Measurements from ENCODE around the gene CYP3A7.
"Not testable (repeated sequence)": the region's sequence is repeated elsewhere in the genome, so short reads cannot be mapped to it uniquely, and the experiment has no call there.

CYP3A7 gene

DNA sequence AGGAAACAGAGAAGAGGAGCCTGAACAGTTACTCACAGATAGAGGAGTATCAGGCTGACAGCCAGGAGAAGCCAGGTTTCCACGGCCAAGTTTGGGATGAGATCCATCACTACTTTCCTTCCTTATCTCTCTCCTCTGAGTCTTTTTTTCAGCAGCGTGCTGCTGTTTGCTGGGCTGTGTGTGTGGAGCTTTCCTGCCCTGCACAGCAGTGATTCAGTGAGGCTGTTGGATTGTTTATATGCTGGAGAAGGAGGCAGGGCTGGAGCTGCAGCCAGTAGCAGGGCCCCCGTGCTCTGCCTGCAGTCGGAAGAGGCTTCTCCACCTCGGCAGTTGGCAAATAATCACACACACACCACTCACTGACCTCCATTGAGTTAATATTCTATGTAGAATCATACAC, at the start of gene CYP3A7:
Gene CYP3A7 (minus strand): TSS at position 210 of the 400 bp plus-strand sequence. CDS start 103 bp downstream, at position 107.
- no peak for DNase-seq (ENCODE audit: low read depth)

DNA sequence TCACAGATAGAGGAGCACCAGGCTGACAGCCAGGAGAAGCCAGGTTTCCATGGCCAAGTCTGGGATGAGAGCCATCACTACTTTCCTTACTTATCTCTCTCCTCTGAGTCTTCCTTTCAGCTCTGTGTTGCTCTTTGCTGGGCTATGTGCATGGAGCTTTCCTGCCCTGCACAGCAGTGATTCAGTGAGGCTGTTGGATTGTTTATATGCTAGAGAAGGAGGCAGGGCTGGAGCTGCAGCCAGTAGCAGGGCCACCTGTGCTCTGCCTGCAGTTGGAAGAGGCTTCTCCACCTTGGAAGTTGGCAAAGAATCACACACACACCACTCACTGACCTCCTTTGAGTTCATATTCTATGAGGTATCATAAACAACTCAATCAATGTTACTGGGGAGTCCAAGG, 49.0 kb upstream of the CYP3A7 start, which contains the start of gene CYP3A4:
Gene CYP3A4 (minus strand): TSS at position 178 of the 400 bp plus-strand sequence. CDS start 103 bp downstream, at position 75.
- no peak for DNase-seq (ENCODE audit: low read depth)

DNA sequence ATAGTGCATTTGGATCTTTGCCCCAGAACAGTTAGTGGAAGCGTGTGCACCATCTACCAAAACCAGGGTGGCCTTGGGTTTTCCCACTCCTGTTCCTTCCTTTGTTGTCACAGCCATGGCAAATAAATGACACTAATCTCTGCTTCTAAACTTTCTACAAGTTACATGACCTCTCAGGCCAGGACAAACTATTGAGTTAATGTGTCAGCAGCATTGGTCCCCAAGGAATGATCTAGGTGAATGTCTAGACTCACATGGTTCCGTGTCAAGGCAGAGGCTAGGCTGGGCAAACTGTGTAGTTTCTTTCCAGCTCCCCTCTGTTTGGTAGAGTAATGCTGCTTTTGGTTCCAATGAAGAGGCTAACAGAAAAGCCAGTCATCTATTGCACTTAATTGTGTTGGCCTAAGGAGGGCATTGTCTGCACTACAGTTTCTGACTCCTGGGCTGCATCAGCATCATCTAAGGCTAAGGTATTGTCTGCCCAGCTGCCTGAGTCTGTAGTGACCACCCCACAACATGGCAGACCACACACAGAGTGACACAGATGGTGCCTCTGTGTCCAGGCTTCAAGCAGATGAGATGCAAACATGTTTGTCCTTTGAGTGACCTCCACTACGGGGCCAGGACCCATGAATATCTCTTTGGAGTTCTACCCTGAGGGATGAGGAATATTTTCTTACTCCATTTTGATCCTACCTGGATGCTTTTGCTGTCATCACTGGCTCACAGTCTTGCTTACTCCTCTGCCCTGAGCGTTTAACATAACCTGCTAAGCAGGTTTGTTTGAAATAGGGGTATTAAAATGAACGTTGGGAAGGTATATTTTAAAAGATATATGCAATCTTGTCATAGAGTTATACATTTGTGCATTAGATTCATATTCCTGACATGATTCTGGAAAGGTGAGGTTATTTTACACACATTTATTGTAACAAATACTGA, 47.3 kb upstream of the CYP3A7 start:
- DNase-seq (ENCODE audit: low read depth) = no peak

DNA sequence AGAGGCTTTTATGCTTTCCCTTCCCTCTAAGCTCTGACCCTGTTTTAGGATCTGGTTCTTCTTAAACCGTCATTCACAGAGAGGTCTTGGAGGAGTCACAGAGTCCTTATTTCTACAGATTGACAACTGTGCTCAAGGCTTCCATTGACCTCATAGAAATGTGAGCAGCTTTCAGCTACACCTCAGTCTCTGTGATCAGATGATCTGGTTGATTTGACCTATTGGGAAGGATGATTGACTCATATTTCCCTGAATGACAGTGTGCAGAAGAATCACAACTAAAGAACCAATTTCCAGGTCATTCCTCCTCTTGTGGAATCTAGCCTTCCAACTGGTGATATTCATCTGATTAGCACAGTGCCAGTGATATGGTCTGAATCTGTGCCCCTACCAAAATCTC, 45.6 kb upstream of the CYP3A7 start:
- DNase-seq (ENCODE audit: low read depth) = no peak

DNA sequence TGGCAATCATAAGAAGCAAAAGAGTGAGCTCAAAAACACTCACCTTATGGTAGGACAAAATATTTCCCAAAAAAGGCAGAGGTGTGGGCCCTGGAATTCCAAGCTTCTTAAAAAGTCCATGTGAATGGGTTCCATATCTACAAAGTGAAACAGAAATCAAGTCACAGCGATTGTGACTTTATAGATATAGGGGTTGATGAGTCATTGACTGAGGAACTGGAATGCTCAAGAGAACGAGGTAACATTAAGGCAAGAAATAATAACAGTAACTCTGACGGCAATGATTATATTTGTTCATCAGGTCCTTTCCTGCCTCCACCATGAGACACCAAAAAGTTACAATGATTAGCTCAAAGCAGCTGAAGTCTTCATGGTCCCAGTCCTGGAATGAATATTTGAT, 45.0 kb upstream of the CYP3A7 start:
- no peak for DNase-seq (ENCODE audit: low read depth)

DNA sequence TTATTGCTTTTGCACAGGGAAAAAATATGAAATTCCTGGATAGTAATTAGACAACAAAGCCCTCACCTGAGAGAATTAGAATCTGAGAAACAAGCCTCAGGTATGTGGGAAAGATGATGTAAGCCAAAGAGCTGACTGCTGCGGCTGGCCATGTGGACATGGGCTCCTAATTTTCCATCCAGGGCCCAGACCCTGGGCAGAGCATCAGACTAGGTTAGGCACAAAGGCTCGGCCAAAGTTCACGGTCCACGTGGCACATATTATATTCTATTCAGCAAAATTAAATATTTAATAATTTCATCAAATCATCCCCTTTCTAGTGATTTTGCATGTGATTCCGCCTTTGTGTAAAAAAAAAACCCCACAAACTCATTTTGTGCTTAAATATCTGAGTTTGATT, 43.9 kb upstream of the CYP3A7 start:
- DNase-seq (ENCODE audit: low read depth) = no peak

DNA sequence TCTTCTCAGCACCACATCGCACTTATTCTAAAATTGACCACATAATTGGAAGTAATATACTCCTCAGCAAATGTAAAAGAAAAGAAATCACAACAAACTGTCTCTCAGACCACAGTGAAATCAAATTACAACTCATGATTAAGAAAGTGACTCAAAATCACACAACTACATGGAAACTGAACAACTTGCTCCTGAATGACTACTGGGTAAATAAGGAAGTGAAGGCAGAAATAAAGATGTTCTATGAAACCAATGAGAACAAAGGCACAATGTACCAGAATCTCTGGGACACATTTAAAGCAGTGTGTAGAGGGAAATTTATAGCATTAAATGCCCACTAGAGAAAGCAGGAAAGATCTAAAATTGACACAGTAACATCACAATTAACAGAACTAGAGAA, 38.4 kb upstream of the CYP3A7 start:
- not testable (repeated sequence) for DNase-seq (ENCODE audit: low read depth)

DNA sequence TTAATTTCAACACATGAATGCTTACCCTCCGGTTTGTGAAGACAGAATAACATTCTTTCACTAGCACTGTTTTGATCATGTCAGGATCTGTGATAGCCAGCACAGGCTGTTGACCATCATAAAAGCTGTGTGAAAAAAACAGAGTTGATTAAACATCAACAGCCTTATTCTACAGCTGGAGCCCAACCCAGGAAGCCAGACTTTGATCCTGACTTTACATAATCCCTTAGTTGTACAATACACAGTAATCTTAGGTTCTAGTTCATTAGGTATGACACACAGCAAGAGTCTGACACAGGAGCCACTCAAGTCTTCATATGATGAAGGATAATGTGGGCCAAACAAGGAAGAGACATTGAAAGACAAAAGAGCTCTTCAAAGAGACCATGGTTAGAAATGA, 37.6 kb upstream of the CYP3A7 start:
- DNase-seq (ENCODE audit: low read depth) = no peak

DNA sequence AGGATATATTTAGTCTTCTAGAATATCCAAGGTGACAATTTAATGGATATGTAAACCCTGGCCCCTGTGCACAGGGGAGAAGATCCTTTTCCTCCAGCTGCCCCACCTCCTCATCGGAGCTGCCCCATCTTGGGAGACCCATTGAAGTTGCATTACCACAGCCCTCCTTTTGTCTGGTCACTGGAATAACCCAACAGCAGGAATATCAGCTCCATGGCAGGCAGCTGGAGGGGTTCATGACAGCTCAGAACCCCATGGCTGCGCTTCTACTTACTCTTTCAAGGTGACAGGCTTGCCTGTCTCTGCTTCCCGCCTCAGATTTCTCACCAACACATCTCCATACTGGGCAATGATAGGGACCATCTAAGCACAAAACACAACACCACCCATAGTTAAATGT, 34.5 kb upstream of the CYP3A7 start:
- not testable (repeated sequence) for DNase-seq (ENCODE audit: low read depth)

DNA sequence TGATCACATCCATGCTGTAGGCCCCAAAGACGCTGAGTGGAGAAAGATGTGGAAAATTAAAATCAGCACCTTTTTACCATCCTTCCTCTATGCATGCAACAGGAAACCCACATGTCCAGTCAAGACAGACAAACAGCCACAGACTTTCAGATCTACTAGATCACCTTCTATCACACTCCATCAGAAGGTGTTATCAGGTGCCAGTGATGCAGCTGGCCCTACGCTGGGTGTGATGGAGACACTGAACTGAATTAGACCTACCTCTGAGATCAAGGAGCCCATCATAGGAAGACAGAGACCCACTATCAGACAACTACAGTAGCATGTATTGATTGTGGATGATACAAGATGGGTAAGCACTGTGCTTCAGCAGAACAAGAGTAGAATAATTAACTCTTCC, 33.5 kb upstream of the CYP3A7 start:
- no peak for DNase-seq (ENCODE audit: low read depth)

DNA sequence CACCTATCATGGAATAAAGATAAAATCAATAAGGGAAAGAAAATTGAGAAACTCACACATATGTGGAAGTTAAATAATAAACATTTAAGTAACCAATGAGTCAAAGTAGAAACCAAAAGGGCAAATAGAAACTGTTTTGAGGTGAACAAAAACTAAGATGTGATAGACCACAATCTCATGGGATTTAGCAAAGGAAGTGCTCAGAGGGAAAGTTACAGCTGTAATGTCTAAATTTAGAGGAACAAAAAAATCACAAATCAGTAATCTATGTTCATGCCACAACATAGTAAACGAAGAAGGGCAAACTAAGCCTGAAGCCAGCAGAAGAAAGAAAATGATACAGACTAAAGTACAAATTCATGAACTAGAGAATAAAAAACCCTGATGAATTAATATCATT, 32.7 kb upstream of the CYP3A7 start:
- no peak for DNase-seq (ENCODE audit: low read depth)

DNA sequence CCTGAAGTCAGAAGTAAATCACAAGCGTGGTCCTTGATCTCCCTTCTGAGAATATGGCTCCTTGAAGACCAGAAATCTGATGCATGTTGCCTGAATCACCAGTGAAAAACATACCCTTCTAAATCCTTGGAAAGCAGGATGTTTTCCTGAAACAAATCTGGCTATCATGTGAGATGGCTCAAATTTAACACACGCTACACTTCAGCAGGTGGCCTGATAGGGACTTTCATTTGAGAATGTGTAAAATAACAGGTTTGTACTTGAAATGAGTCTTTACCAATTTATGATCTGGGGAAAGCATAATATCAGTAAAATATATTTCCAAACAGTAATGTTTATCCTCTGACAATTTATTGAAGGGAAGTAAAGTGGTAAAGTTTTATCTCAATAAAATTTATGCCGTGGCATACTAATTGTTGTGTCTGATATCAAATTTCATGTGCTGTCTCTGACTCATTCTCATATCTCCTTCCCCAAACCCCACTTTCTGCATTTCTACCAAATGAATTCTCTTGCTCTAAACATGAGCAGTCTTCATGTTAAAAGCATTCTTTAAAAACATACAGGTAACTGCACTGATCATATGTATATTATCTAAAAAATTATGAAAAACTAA, 31.6 kb upstream of the CYP3A7 start:
- DNase-seq (ENCODE audit: low read depth) = no peak

DNA sequence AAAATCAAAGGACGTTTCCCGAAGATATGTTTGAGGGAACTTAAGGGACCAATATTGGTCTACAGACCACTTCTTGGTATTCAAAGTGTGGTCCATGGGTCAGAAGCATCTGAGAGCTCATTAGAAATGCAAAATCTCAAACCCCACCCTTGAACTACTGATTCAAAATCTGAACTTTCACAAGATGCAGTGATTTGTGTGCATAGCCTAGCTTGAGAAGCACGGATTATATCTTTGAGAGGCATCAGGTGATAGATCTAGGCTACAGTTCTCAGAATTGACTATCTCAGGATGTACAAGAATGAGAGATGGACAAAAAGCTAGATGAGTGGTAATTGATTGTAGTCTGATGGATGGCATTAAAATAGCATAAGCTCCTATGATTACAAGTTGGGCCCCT, 29.5 kb upstream of the CYP3A7 start:
- DNase-seq (ENCODE audit: low read depth) = no peak

DNA sequence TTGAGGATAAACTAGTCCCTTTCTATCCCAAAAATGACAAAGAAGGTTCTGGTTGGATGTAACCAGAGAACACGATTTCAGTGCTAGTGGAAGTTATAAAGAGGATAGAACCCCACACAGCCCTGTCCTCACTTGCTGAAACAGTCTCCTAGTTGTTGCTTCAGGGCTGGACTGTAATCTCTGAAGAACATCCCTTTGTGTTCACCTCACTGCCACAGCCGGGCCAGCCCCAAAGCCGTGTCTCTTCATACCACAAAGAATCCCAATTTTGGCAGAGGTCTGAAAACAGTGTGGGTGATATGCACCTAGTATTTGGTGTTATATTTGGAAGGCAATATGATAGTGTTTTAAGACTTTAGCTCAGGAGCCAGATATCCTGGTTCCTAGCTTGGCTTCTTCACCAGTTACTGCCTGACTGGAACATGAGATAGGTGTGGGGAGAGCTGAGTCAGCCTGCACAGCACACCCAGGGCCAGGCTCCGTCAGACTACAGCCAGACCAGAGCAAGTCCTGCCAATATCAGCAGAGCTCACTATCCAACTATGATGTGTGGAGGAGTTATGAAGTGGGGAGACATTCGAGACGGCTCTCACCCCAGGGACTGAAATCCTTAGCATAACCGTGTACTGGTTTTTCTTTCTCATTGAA, 27.8 kb upstream of the CYP3A7 start:
- no peak for DNase-seq (ENCODE audit: low read depth)

DNA sequence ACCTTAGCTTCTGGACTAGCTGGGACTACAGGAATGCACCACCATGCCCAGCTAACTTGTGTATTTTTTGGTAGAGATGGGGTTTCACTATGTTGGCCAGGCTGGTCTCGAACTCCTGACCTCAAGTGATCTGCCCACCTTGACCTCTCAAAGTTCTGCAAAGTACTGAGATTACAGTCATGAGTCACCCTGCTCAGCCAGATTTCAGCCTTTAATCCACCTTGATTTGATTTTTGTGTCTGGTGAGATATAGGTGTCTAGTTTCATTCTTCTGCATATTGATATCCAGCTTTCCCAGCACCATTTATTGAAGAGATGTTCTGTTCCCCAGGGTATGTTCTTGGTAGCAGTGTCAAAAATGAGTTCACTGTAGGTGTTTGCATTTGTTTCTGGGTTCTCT, 20.1 kb upstream of the CYP3A7 start:
- DNase-seq (ENCODE audit: low read depth) = no peak

DNA sequence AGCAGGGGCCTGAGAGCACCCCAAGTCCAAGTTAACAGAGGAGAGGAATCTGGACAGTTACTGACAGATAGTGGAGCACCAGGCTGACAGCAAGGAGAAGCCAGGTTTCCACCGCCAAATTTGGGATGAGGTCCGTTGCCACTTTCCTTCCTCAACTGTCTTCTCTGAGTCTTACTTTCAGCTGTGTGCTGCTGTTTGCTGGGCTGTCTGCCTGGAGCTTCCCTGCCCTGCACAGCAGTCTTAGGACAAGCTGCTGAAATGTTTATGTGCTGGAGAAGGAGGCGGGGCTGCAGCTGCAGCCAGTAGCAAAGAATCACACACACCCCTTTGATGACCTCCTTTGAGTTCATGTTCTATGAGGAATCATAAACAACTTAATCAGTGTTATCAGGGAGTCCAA, 17.4 kb upstream of the CYP3A7 start:
- DNase-seq (ENCODE audit: low read depth) = no peak

DNA sequence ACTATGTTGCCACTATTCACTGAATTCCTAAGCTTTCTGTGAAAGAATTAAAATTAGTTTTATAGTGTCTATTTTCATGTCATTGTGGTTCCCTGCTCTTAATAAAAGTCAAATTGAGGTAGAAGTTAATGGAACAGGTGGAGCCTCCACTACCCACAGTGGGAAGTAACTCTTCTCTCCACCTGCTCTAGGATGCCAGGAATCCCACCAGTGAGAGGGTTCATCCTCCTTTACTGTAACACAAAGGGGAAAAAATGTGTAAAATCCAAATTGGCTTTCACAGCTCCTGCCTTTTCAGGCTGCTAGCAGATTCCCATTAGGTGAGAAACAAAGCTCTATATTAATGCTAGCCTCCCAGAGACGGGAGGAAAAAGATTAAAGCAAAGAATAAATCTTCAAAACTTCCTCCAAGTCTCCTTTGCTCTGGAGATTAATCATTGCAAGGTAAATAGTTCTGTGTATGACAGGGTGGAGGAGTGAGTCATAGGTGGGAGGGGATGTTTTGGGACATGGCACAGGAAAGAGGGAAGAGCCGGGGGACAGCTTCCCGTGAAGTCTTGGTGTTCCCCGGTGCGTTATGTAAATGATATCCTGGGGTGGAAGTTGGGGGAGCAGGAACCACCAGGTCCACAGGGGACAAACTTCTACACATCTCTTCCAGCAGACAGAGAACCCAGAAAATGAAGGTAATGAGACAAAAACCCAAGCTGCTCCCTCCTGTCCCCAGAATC, 16.5 kb upstream of the CYP3A7 start:
- not testable (repeated sequence) for DNase-seq (ENCODE audit: low read depth)

DNA sequence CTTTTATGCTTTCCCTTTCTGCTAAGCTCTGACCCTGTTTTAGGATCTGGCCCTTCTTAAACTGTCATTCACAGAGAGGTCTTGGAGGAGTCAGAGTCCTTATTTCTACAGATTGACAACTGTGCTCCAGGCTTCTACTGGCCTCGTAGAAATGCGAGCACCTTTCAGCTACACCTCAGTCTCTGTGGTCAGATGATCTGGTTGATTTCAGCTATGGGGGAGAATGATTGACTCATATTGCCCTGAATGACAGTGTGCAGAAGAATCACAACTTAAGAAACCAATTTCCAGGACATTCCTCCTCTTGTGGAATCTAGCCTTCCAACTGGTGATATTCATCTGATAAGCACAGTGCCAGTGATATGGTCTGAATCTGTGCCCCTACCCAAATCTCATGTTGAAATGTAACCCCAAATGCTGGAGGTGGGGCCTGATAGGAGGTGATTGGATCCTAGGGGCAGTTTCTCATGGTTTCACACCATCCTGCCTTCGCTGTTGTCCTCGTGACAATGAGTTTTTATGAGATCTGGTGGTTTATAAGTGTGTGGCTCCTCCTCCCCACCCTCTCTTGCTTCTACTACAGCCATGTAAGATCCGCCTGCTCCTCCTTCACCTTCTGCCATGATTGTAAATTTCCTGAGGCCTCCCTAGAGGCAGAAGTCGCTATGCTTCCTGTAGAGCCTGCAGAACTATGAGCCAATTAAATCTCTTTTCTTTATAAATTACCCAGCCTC, 14.0 kb upstream of the CYP3A7 start:
- no peak for DNase-seq (ENCODE audit: low read depth)

DNA sequence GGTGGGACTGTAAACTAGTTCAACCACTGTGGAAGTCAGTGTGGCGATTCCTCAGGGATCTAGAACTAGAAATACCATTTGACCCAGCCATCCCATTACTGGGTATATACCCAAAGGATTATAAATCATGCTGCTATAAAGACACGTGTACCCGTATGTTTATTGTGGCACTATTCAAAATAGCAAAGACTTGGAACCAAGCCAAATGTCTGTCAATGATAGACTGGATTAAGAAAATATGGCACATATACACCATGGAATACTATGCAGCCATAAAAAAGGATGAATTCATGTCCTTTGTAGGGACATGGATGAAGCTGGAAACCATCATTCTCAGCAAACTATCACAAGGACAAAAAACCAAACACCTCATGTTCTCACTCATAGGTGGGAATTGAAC, 11.9 kb upstream of the CYP3A7 start:
- DNase-seq (ENCODE audit: low read depth) = not testable (repeated sequence)

DNA sequence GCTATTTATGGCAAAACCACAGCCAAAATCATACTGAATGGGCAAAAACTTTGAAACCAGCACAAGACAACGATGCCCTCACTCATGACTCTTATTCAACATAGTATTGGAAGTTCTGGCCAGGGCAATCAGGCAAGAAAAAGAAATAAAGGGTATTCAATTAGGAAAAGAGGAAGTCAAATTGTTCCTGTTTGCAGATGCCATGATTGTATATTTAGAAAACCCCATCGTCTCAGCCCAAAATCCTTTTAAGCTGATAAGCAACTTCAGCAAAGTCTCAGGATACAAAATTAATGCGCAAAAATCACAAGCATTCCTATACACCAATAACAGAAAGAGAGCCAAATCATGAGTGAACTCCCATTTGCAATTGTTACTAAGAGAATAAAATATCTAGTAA, 10.4 kb upstream of the CYP3A7 start:
- not testable (repeated sequence) for DNase-seq (ENCODE audit: low read depth)

DNA sequence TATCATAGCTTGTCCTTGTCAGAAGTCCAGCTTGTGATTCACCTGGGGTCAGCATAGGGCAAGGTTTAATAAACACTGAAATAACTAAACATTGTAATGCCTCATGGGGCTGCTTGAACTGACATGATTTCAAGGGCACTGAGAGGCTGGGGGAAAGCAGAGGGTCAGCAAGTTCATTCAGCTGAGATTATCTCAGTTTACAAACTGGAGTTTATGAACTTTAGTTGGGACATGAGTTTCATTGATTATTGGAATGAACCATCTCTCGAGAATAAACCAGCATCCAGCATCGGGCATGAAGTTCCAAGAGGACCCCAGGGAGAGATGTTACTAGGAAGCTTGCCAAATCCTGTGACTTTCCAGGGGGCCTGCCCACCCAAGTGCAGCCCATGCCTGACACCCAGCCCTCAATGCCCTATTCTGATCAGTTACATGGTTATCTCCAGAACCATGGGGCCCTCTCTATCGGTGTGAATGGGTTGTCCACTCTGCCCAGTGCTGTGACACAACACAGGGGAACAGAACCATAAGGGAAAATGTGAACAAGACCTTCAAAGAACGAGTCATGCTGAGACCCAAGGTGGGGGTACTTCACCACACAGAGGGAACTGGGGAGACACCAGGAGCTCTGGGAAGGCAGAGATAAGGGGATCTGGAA, 7.9 kb upstream of the CYP3A7 start:
- no peak for DNase-seq (ENCODE audit: low read depth)
